IPS DF 6.9 (cell line): Measurements from ENCODE around the gene AP4E1.

ENCODE experiments used
- DNase-seq: peaks from one replicate; pipeline ENCODE4 v3.0.0-alpha.2; 2013; ENCODE audit warnings: low read depth, low spot score
- H3K27ac ChIP-seq: one replicate; pipeline ENCODE4 v1.5.1; 2013; ENCODE audit warnings: low read length, control low read depth
- H3K27me3 ChIP-seq: 2 replicates; pipeline ENCODE4 v1.6.1; 2013; ENCODE audit warnings: mild to moderate bottlenecking, low read length; ENCODE audit not compliant: control insufficient read depth, insufficient read depth
- H3K36me3 ChIP-seq: 2 replicates; pipeline ENCODE4 v1.6.1; 2013; ENCODE audit warnings: low read length; ENCODE audit not compliant: control insufficient read depth, insufficient read depth
- H3K4me1 ChIP-seq: 2 replicates; pipeline ENCODE4 v1.6.1; 2013; ENCODE audit warnings: low read length; ENCODE audit not compliant: control insufficient read depth, insufficient read depth
- H3K4me3 ChIP-seq: 2 replicates; pipeline ENCODE4 v1.5.1; 2013; ENCODE audit warnings: mild to moderate bottlenecking, low read length
- H3K9me3 ChIP-seq: 2 replicates; pipeline ENCODE4 v1.6.1; 2013; ENCODE audit warnings: low read length, inconsistent platforms; ENCODE audit not compliant: control insufficient read depth, insufficient read depth
- WGBS: extraction: QIAGEN DNeasy Blood & Tissue Kit; methylation state at CpG from one replicate; pipeline ENCODE4 v1.1.7; 2013; ENCODE audit warnings: mixed read lengths, missing lambda C conversion rate; ENCODE audit not compliant: insufficient read length, insufficient coverage; 5-methylcytosine and 5-hydroxymethylcytosine counted together

The AP4E1 gene

DNA sequence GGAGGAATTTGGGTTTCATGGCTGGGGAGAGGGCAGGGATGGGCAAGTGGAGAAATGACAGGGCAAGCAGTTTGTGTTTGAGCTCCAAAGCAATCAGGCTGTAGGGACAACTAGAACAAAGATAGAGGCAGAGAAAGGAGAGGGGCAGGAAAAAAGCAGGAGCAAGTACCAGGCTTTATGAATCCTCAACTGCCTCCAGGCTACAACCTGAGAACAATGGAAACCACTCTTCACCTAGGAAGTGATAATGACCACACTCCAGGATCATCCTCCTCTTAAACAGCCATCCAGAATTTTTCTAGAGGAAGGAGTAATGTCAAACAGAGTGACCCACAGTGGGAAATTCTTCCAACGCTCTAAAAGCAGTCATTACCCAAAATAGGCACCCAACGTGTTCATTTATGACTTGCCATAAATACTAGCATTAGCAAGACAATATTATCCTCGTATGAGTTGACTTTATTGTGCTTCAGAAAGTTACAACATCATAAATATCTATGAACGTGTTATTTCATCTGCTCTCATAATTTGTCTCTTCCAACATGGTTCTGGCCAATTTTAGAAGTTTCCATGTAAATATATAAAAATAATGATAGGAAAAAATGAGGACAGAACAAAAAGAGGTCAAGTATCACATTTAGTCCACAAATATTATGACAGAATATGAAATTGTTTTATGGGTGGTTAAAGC is 135.7 kb downstream of the AP4E1 start:
- Histone ChIP-seq H3K4me1 (peaks cover 5% of the 10 kb centered on the region), H3K9me3 (no peaks in the 10 kb centered on the region), H3K27me3 (no peaks in the 10 kb centered on the region), H3K4me3 (no peak overlapping the region), H3K27ac (no peak overlapping the region), H3K36me3 (no peaks in the 10 kb centered on the region)
- no peak for DNase-seq
- WGBS = no CpG with 5 or more reads among the region's 4 CpGs

- DNase-seq = no peak
- Histone ChIP-seq H3K9me3 (no peaks in the 10 kb centered on the region), H3K4me1 (peaks cover 3% of the 10 kb centered on the region; the same call in 1 of the 2 replicates), H3K27ac (no peak overlapping the region), H3K36me3 (no peaks in the 10 kb centered on the region), H3K4me3 (no peak overlapping the region), H3K27me3 (no peaks in the 10 kb centered on the region)
- no CpG with 5 or more reads among the region's 2 CpGs for WGBS
Observed at GRCh38 chr15:51046016-51046415, 137.5 kb downstream of the AP4E1 start.

- H3K4me1 ChIP-seq = peaks cover 3% of the 10 kb centered on the region; the same call in 1 of the 2 replicates
- no peaks in the 10 kb centered on the region for H3K36me3 ChIP-seq
- no peak for DNase-seq
- no peak overlapping the region for H3K27ac ChIP-seq
- H3K9me3 ChIP-seq = no peaks in the 10 kb centered on the region
- WGBS = no CpG with 5 or more reads among the region's 3 CpGs
- no peaks in the 10 kb centered on the region for H3K27me3 ChIP-seq
- no peak overlapping the region for H3K4me3 ChIP-seq
Observed at GRCh38 chr15:51046799-51047449, 138.4 kb downstream of the AP4E1 start.

DNA sequence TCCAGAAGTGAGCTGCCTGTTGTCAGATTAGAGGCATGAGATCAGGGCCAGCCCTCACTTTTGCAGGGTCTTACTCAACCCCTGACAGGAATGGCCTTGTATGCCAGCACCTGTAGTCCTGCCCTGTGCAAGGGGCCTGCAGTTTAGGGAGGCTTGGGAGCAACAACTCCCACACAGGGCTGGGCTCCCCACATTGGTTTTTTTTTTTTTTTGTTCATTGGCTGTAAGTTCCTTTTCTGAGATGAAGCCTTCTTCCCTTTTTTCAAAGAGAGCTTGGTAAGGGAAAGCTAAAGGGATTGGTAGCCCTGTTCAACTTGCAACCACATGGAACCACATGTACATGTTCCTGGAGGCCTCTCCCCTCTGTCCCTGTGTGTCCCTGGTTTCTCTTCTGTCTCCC is 139.8 kb downstream of the AP4E1 start:
- Histone ChIP-seq H3K36me3 (no peaks in the 10 kb centered on the region), H3K27ac (no peak overlapping the region), H3K4me3 (no peak overlapping the region), H3K27me3 (no peaks in the 10 kb centered on the region), H3K9me3 (no peaks in the 10 kb centered on the region), H3K4me1 (peaks cover 3% of the 10 kb centered on the region; the same call in 1 of the 2 replicates)
- DNase-seq = no peak

GRCh38 chr15:51049081-51049480 is 140.6 kb downstream of the AP4E1 start:
- no peak overlapping the region for H3K4me3 ChIP-seq
- no CpG with 5 or more reads among the region's 2 CpGs for WGBS
- no peak overlapping the region for H3K27ac ChIP-seq

DNA sequence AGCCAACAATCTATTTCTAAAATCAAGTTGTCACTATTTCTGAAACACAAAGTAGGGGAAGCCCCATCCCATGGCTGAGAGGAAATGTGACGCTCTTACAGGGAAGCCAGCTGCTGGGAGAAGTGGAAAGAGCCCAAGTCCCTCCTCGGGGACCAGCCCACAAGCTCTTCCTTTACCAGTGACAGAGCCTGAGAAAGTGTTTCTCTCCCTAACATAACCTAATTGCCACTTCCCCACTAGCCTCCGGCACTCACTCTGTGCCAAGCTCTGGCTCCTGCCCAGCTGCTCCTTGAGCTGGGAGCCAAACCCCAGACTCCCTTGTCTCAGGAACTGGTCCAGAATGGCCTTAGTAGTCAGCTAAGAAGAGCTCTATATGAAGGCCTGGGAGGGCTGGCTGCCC is 143.3 kb downstream of the AP4E1 start:
- H3K27me3 ChIP-seq = no peaks in the 10 kb centered on the region
- H3K9me3 ChIP-seq = no peaks in the 10 kb centered on the region
- H3K4me1 ChIP-seq = peaks cover 3% of the 10 kb centered on the region; the same call in 1 of the 2 replicates
- no peak overlapping the region for H3K27ac ChIP-seq
- H3K4me3 ChIP-seq = no peak overlapping the region
- no peaks in the 10 kb centered on the region for H3K36me3 ChIP-seq
- DNase-seq = no peak
- no CpG with 5 or more reads among the region's 3 CpGs for WGBS

More at GRCh38 chr15:51049081-51049480, 140.6 kb downstream of the AP4E1 start:
- no peak for DNase-seq
- H3K9me3 ChIP-seq = no peaks in the 10 kb centered on the region
- no peaks in the 10 kb centered on the region for H3K36me3 ChIP-seq
- H3K27me3 ChIP-seq = no peaks in the 10 kb centered on the region
- peaks cover 1% of the 10 kb centered on the region; the same call in 1 of the 2 replicates for H3K4me1 ChIP-seq

DNA sequence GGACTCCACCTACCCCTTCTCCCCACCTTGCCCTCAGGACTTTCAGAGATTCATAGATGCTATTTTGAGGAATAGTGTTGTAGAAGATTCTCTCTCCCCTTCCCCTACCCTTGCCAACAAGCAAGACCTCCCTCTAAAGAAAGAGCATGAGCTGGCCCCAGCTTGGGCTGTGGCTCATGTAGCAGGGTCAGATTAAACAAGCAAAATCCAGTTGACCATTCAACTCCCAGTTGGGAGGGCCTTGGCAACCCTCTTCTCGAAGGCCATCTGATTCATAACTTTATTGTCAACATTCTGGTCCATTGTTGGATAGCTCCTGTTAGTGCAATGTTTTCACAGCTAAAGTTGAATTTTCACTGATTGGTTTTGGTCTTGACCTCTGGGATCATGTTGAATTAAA is 145.1 kb downstream of the AP4E1 start:
- Histone ChIP-seq H3K4me1 (0 out of 2 replicates have a peak, but pooled peaks cover 2% of the 10 kb centered on the region), H3K9me3 (no peaks in the 10 kb centered on the region), H3K4me3 (no peak overlapping the region), H3K36me3 (no peaks in the 10 kb centered on the region), H3K27ac (no peak overlapping the region), H3K27me3 (no peaks in the 10 kb centered on the region)
- DNase-seq = no peak
- WGBS = no CpG with 5 or more reads among the region's 1 CpG

GRCh38 chr15:51054535-51054934 is 146.1 kb downstream of the AP4E1 start:
- no peaks in the 10 kb centered on the region for H3K36me3 ChIP-seq
- H3K4me1 ChIP-seq = 0 out of 2 replicates have a peak, but pooled peaks cover 2% of the 10 kb centered on the region
- no CpG with 5 or more reads among the region's 1 CpG for WGBS
- no peaks in the 10 kb centered on the region for H3K27me3 ChIP-seq
- H3K4me3 ChIP-seq = no peak overlapping the region
- no peak overlapping the region for H3K27ac ChIP-seq
- H3K9me3 ChIP-seq = no peaks in the 10 kb centered on the region
- no peak for DNase-seq
